GM12801 (cell line): ENCODE results near the gene ATP9B.

Experiments
- CTCF ChIP-seq: IDR thresholded peaks from one replicate; pipeline ENCODE4 v1.5.1; 2011; ENCODE audit warnings: control low read depth; ENCODE audit not compliant: insufficient read length; ENCODE audit errors: extremely low read depth

Gene ATP9B

GRCh38 chr18:79216176-79216575 is 147.0 kb downstream of the ATP9B start:
- no peak for TF ChIP-seq CTCF

- TF ChIP-seq CTCF = no peak
Measured at GRCh38 chr18:79217979-79218604, 148.9 kb downstream of the ATP9B start.

GRCh38 chr18:79218605-79219190 is 149.5 kb downstream of the ATP9B start:
- TF ChIP-seq CTCF = no peak

DNA sequence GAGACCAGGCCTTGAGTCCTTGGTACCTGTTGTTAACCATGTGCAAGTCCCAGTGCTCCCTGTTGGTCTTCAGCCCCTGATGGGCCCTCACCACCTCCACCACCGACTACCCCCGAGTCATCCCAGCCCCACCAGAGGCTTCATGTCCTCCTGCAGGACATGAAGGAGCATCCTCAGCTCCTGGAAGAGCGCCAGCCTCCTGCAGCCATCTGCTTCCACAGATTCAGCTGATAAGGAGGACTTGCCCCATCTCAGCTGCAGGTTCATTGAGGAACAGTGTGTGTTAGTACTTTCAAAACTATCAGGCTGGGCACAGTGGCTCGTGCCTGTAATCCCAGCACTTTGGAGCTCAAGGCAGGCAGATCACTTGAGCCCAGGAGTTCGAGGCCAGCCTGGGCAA is 151.9 kb downstream of the ATP9B start:
- no peak for TF ChIP-seq CTCF

DNA sequence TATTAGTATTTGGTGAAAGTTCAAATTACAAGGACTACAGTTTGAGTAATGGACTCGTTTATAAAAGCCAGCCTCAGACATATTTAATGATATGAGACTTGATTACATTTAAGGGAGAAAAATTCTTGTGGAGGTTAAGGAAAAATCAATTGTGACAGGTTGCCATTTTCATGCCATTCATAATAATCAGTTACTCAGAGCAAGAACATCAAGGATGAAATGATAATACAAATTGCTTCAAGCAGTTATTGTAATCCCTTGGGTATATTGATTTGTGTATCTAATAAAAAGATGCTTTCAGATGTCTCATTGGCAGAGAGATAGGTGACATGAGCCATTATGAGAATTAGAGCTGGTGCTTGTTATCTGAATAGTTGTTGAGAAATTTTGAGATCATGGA is 153.6 kb downstream of the ATP9B start:
- no peak for TF ChIP-seq CTCF

GRCh38 chr18:79223431-79223830 is 154.2 kb downstream of the ATP9B start:
- TF ChIP-seq CTCF = no peak

DNA sequence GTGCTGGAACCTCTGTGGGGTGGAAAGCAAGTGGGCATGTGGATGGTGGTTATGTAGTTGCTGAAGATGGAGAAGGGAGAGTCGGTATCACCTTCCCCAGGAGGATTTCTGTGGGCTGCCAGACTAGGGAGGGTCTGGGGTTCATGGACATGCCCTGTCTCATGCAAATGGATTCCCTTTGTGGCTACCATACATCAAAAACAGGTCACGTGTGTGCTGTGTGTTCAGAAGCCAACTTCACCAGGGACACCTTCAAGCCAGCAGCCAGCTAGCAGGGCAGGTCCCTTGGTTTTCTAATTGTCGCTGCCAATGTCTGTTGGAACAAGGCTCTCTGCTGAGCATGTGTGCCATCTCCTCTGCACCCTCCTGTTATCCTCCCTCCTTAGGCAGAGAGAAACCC is 155.2 kb downstream of the ATP9B start:
- no peak for TF ChIP-seq CTCF
